HG03520 (cell line): Measurements from ENCODE around the gene GCM1.

Experiments
- ATAC-seq: cut with Tn5 transposase; IDR thresholded peaks from one replicate; pipeline ENCODE4 v1.9.1; 2021; ENCODE audit warnings: mild to moderate bottlenecking, moderate library complexity; ENCODE audit not compliant: unreplicated experiment

Gene GCM1

GRCh38 chr6:53152576-53152975, 3.9 kb upstream of the GCM1 start:
- no peak for ATAC-seq

GRCh38 chr6:53151676-53152075, 3.0 kb upstream of the GCM1 start:
- ATAC-seq = no peak

GRCh38 chr6:53144802-53145201, 3.8 kb downstream of the GCM1 start:
- no peak for ATAC-seq

- ATAC-seq = no peak
Observed at GRCh38 chr6:53143710-53144109, 4.9 kb downstream of the GCM1 start.

GRCh38 chr6:53142810-53143209, 5.8 kb downstream of the GCM1 start:
- no peak for ATAC-seq

- no peak for ATAC-seq
Observed at GRCh38 chr6:53139841-53140413, 8.7 kb downstream of the GCM1 start.

GRCh38 chr6:53136000-53136609, 12.5 kb downstream of the GCM1 start:
- no peak for ATAC-seq

- ATAC-seq = no peak
Observed at GRCh38 chr6:53134601-53135235, 13.9 kb downstream of the GCM1 start.

- no peak for ATAC-seq
Observed at GRCh38 chr6:53133961-53134360, 14.7 kb downstream of the GCM1 start.

GRCh38 chr6:53130569-53131290, 17.9 kb downstream of the GCM1 start:
- no peak for ATAC-seq

- ATAC-seq = no peak
Observed at GRCh38 chr6:53128842-53129241, 19.8 kb downstream of the GCM1 start.

- ATAC-seq = no peak
Observed at GRCh38 chr6:53125276-53125675, 23.4 kb downstream of the GCM1 start.

- no peak for ATAC-seq
Observed at GRCh38 chr6:53124131-53124800, 24.4 kb downstream of the GCM1 start.

- ATAC-seq = no peak
Observed at GRCh38 chr6:53119772-53120409, 28.8 kb downstream of the GCM1 start.

GRCh38 chr6:53119349-53119748, 29.3 kb downstream of the GCM1 start:
- no peak for ATAC-seq

GRCh38 chr6:53115741-53116140, 32.9 kb downstream of the GCM1 start:
- ATAC-seq = no peak

GRCh38 chr6:53115113-53115512, 33.5 kb downstream of the GCM1 start:
- ATAC-seq = no peak

- no peak for ATAC-seq
Observed at GRCh38 chr6:53113742-53114141, 34.9 kb downstream of the GCM1 start.

- ATAC-seq = no peak
Observed at GRCh38 chr6:53112871-53113270, 35.8 kb downstream of the GCM1 start.

- ATAC-seq = no peak
Observed at GRCh38 chr6:53112404-53112803, 36.2 kb downstream of the GCM1 start.

GRCh38 chr6:53111865-53112264, 36.8 kb downstream of the GCM1 start:
- ATAC-seq = no peak
